ENCODE measurements around the gene POLL. TPM values are rescaled to one million over a fixed set of nuclear protein-coding genes. Genes with fewer than 3 reads are reported as not detected.

POLL gene
- total and polyA plus RNA-seq, 2 of the 4 experiments (the other 2 are of a cell fraction), result 6.3 to 23.7 TPM

DNA sequence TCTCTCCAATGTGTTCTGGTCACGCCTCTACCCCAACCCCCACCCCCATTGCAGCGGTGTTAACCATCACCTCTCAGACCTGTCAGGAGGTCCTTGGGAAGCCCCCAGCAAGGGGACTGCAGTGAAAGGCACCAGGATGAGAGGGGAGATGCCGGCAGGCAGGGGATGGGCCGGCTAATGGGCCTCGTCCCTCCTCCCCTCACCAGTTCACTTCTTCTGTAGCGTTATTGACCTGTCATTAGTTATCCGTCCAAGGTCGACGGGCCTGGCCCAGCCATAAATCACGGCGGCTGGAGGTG is 18.8 kb downstream of the POLL start:
- H3K9me3 ChIP-seq (ENCODE audit: control insufficient read depth, insufficient read depth, low read length), result peaks cover 7% of the 10 kb centered on the region
- in situ Hi-C loops (cut with MboI; ENCODE audit: low sequenced_read_pairs) (no loop called here), dilution Hi-C loops (cut with HindIII; ENCODE audit: low sequenced_read_pairs, unreplicated experiment) (no loop called here), intact Hi-C loops (cut with micrococcal nuclease) (no loop called here)
- no peaks in the 10 kb centered on the region for H3K36me3 ChIP-seq (ENCODE audit: control insufficient read depth, insufficient read depth, low read length)
- H3K23ac ChIP-seq (ENCODE audit: low read depth, low read length), result no peak overlapping the region
- no peak overlapping the region for H3K18ac ChIP-seq (ENCODE audit: low read depth, low read length)
- H3K27me3 ChIP-seq (ENCODE audit: control insufficient read depth, insufficient read depth, low read length), result peaks cover 46% of the 10 kb centered on the region
- ATAC-seq (ENCODE audit: low read depth), result no peak
- H2AK5ac ChIP-seq (ENCODE audit: low read depth, low read length), result no peak overlapping the region
- no peak overlapping the region for H3K9ac ChIP-seq (ENCODE audit: low read depth, low read length)
- peaks cover 6% of the 10 kb centered on the region for H3K4me1 ChIP-seq (ENCODE audit: control insufficient read depth, insufficient read depth, low read length)
- H3K56ac ChIP-seq (ENCODE audit: extremely low read depth, insufficient read depth, low read length), result no peak overlapping the region
- DNase-seq, result no peak
- no peak overlapping the region for H3K4me3 ChIP-seq (ENCODE audit: insufficient read depth, low read depth, low read length)
- H4K8ac ChIP-seq (ENCODE audit: low read depth in 2 of 2, low read length in 2 of 2), result peak overlapping the region in 1 of 2 experiments; percentile 61; a peak in 1 of 4 replicates
- no peak overlapping the region for H3K4ac ChIP-seq (ENCODE audit: low read depth, low read length)
- 3% methylated on average over 5 of the region's 11 CpGs; no CpG with 5 or more reads in 1 of the 2 experiments for WGBS, 2 experiments (ENCODE audit: extremely low coverage in 2 of 2, insufficient read length in 1 of 2)
- ChIA-PET POLR2A (ENCODE audit: unreplicated experiment) (no interaction called here), CTCF (interaction anchor here (0.6 to 2.5 kb wide), 3 partner anchors 42 to 355 kb away, joined by 3 to 16 read pairs (median 5); no protein-coding TSS in a partner anchor)
- H3K4me2 ChIP-seq (ENCODE audit: low read depth, low read length), result peak overlapping the region; percentile 81; the same call in 1 of the 2 replicates
- no peaks in the 10 kb centered on the region for H3K79me1 ChIP-seq (ENCODE audit: low read depth in 1 of 2, low read length in 2 of 2)
- H3K14ac ChIP-seq (replicated peaks; ENCODE audit: low read depth, low read length), result no peak overlapping the region
- H2AK9ac ChIP-seq (replicated peaks; ENCODE audit: low read depth, low read length, poor library complexity), result peak overlapping the region; percentile 21
- H2BK5ac ChIP-seq (ENCODE audit: low read depth, low read length, poor library complexity, severe bottlenecking), result no peak overlapping the region
- H2BK15ac ChIP-seq (ENCODE audit: low read depth, low read length), result no peak overlapping the region
- TF ChIP-seq CEBPB (IDR thresholded peaks at IDR 0.05; ENCODE audit: low read depth, low read length) (no peak), MAFK (IDR thresholded peaks at IDR 0.05; ENCODE audit: low read depth, low read length) (no peak), RAD21 (IDR thresholded peaks at IDR 0.05; ENCODE audit: low read length) (no peak), MXI1 (IDR thresholded peaks at IDR 0.05; ENCODE audit: borderline replicate concordance, low read depth, low read length) (no peak)
- TF ChIP-seq, protein P1, sequence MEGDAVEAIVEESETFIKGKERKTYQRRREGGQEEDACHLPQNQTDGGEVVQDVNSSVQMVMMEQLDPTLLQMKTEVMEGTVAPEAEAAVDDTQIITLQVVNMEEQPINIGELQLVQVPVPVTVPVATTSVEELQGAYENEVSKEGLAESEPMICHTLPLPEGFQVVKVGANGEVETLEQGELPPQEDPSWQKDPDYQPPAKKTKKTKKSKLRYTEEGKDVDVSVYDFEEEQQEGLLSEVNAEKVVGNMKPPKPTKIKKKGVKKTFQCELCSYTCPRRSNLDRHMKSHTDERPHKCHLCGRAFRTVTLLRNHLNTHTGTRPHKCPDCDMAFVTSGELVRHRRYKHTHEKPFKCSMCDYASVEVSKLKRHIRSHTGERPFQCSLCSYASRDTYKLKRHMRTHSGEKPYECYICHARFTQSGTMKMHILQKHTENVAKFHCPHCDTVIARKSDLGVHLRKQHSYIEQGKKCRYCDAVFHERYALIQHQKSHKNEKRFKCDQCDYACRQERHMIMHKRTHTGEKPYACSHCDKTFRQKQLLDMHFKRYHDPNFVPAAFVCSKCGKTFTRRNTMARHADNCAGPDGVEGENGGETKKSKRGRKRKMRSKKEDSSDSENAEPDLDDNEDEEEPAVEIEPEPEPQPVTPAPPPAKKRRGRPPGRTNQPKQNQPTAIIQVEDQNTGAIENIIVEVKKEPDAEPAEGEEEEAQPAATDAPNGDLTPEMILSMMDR (conservative IDR thresholded peaks at IDR 0.05; ENCODE audit: low read depth, low read length), result no peak
- H3K27ac ChIP-seq (ENCODE audit: insufficient read depth, low read length), result no peak overlapping the region
- no peak overlapping the region for H4K91ac ChIP-seq (ENCODE audit: insufficient read depth, low read depth, low read length)
- no peaks in the 10 kb centered on the region for H4K20me1 ChIP-seq (ENCODE audit: insufficient read depth, low read length)
- no peak overlapping the region for H4K5ac ChIP-seq (ENCODE audit: low read depth, low read length)
- H2AFZ ChIP-seq (replicated peaks; ENCODE audit: low read length, poor library complexity), result peak overlapping the region; percentile 97
- H3K9me1 ChIP-seq (ENCODE audit: insufficient read depth, low read length), result no peaks in the 10 kb centered on the region; the same call in 1 of the 2 replicates
- H2BK120ac ChIP-seq (ENCODE audit: low read depth, low read length), result no peak overlapping the region
- no peak overlapping the region for H2BK20ac ChIP-seq (ENCODE audit: low read depth, low read length)
- no TSS peak for BruUV-seq (replicated peaks)

All from IMR-90 (cell line).